Measurements from ENCODE around the gene KATNAL1.

KATNAL1 gene

DNA sequence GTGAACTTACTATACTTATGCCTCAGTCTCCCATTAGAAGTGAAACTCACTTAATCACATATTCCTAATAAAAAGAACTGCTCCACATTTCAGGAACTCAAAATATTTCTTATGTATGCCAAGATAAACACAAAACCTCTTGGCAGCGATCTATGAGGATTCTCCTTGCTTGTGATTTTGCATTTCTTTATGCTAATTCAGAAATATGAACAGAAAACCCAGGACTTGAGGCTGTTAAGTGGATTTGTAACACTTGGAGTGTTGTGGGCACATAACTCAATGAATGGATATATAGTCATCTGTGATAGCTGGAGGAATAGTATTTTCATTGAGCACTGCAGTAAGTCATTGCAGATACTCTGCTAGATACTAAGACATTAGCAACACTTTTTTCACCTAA is 5.6 kb upstream of the KATNAL1 start:
- in situ Hi-C loops (cut with MboI; ENCODE audit: low sequenced_read_pairs, unreplicated experiment): no loop called here

DNA sequence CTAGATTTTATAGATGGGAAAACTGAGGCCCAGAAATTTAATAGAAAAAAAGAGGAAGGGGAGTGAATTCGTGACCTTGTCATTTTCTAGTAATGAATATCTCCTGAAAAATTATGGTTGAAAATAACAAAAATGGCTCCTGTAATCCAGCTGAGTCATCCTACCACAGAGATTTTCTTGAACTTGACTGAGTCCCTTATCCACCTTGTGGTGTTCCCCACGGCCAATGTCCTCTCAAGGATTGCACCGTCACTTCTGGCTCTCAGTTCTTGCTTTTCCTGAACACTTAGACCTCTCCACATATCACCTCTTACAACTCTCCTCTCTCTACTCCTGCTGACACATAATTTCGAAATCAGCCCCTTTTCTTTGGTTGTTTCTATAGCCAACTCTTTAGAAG is 1.2 kb upstream of the KATNAL1 start:
- DNase-seq (ENCODE audit: low spot score): no peak
- TF ChIP-seq, protein P1, sequence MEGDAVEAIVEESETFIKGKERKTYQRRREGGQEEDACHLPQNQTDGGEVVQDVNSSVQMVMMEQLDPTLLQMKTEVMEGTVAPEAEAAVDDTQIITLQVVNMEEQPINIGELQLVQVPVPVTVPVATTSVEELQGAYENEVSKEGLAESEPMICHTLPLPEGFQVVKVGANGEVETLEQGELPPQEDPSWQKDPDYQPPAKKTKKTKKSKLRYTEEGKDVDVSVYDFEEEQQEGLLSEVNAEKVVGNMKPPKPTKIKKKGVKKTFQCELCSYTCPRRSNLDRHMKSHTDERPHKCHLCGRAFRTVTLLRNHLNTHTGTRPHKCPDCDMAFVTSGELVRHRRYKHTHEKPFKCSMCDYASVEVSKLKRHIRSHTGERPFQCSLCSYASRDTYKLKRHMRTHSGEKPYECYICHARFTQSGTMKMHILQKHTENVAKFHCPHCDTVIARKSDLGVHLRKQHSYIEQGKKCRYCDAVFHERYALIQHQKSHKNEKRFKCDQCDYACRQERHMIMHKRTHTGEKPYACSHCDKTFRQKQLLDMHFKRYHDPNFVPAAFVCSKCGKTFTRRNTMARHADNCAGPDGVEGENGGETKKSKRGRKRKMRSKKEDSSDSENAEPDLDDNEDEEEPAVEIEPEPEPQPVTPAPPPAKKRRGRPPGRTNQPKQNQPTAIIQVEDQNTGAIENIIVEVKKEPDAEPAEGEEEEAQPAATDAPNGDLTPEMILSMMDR (IDR thresholded peaks at IDR 0.05; ENCODE audit: borderline replicate concordance, control extremely low read depth, extremely low read depth, insufficient read depth, missing control alignments): no peak
- in situ Hi-C loops (cut with MboI; ENCODE audit: low sequenced_read_pairs, unreplicated experiment): no loop called here

More for the DNA sequence above, 5.6 kb upstream of the KATNAL1 start:
- DNase-seq (ENCODE audit: low spot score): no peak
- TF ChIP-seq, protein P1 (IDR thresholded peaks at IDR 0.05; ENCODE audit: borderline replicate concordance, control extremely low read depth, extremely low read depth, insufficient read depth, missing control alignments): no peak

DNA sequence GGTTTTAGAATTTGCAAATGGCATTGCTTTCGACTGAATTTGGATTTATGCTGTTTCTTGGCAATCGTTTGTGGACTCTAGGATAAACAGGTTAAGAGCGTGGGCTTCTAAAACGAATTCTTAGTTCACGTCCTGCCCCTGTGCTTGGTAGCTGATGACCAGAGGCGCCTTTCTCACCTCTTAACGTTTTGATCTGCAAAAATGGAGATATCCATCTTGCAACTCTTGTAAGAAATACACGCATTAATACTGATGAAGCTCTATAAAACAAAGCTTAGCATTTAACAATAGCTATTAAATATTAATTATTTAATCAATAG is 580 bp upstream of the KATNAL1 start:
- TF ChIP-seq, protein P1 (IDR thresholded peaks at IDR 0.05; ENCODE audit: borderline replicate concordance, control extremely low read depth, extremely low read depth, insufficient read depth, missing control alignments): no peak
- in situ Hi-C loops (cut with MboI; ENCODE audit: low sequenced_read_pairs, unreplicated experiment): no loop called here
- DNase-seq (ENCODE audit: low spot score): no peak

DNA sequence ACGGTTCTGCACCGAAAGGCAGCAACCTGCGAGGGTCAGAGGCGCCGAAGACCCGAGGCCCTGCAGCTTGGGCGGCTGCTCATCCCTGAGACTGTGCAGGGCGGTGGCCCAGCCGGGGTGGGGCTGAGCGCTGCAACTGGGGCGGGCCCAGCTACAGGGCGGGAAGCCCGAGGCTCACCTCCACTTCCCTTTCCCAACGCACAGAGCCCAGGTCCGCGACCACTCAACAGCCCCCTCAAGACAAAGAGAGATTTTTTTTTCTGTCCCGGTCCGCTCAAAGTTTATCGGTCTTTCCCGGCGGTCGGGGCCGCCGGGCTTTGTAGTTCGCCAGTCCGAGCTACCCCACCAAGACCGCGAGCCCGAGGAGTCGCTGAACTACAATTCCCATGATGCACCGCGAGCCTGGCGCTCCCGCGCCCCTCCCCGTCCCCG is 573 bp downstream of the KATNAL1 start:
- TF ChIP-seq, protein P1 (IDR thresholded peaks at IDR 0.05; ENCODE audit: borderline replicate concordance, control extremely low read depth, extremely low read depth, insufficient read depth, missing control alignments): no peak
- peak; percentile 92 for DNase-seq (ENCODE audit: low spot score)
- in situ Hi-C loops (cut with MboI; ENCODE audit: low sequenced_read_pairs, unreplicated experiment): no loop called here

DNA sequence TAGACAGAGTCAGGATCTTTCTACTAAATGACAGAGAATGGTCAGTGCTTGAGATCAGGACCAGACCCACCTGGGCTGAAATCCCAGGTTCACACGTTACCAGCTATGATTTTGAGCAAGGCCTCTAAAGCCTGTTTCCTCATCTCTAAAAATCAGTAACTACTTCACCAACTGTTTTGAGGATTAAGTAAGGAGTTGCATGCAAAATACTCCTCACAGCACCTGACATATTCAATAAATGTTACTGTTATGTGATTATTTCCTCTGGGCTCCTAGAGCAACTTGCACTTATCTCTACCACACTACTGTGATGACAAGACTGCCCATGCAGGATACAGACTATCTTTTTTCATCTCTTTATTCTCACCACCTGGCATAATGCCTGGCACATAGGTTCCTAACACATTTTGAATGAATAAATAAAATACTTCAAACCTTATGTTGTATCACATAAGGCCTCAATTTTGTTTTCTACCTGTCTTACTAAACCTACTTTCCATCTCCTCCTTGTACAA is 1.8 kb downstream of the KATNAL1 start:
- no peak for DNase-seq (ENCODE audit: low spot score)
- TF ChIP-seq, protein P1 (IDR thresholded peaks at IDR 0.05; ENCODE audit: borderline replicate concordance, control extremely low read depth, extremely low read depth, insufficient read depth, missing control alignments): no peak
- in situ Hi-C loops (cut with MboI; ENCODE audit: low sequenced_read_pairs, unreplicated experiment): no loop called here

DNA sequence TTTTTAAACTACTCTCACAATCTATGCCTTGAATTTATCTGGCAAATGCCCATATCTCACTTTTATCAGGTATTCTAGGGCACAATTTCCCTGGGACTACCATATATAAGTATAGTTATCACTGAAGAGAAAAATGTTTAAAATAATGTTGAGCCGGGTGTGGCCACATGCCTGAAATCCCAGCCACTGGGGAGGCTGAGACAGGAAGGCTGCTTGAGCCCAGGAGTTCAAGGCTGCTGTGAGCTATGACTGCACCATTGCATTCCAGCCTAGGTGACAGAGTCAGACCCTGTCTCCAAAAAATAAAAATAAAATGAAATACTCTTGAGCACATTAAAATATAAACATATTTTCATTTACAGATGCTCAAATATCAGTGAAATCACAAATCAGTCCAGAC is 4.1 kb downstream of the KATNAL1 start:
- TF ChIP-seq, protein P1 (IDR thresholded peaks at IDR 0.05; ENCODE audit: borderline replicate concordance, control extremely low read depth, extremely low read depth, insufficient read depth, missing control alignments): no peak
- in situ Hi-C loops (cut with MboI; ENCODE audit: low sequenced_read_pairs, unreplicated experiment): no loop called here
- DNase-seq (ENCODE audit: low spot score): no peak

DNA sequence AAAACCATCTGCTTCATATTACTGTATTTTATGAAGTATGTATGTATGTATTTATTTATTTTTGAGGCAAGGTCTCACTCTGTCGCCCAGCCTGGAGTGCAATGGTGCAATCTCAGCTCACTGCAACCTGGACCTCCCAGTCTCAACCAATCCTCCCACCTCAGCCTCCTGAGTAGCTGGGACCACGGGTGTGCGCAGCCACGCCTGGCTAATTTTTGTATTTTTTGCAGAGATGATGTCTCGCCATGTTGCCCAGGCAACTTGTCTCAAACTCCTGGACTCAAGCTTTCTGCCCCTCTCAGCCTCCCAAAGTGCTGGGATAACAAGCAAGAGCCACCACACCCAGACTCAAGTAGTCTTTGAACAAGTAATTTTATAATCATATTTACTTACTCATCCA is 5.5 kb downstream of the KATNAL1 start:
- TF ChIP-seq, protein P1 (IDR thresholded peaks at IDR 0.05; ENCODE audit: borderline replicate concordance, control extremely low read depth, extremely low read depth, insufficient read depth, missing control alignments): no peak
- in situ Hi-C loops (cut with MboI; ENCODE audit: low sequenced_read_pairs, unreplicated experiment): no loop called here
- no peak for DNase-seq (ENCODE audit: low spot score)

Data from GM13976 (cell line).